Suprapubic skin (tissue), 3 donors: ENCODE data around the gene C21orf91.

Experiments
- CTCF ChIP-seq, 2 donors: fragments of 200-600 bp in 1 of 2; fragments of 450-650 bp in 1 of 2; sonication (generic) in 1 of 2; IDR thresholded peaks; one replicate each; pipeline ENCODE4 v1.5.1; 2016 to 2019; ENCODE audit warnings: antibody characterized with exemption in 2 of 2, mild to moderate bottlenecking in 1 of 2, moderate library complexity in 1 of 2
- POLR2AphosphoS5 ChIP-seq, 3 donors: sonication (generic); formaldehyde crosslinking; IDR thresholded peaks; one replicate each; pipeline ENCODE4 v1.6.1; 2017; ENCODE audit warnings: antibody characterized with exemption in 3 of 3

- TF ChIP-seq POLR2AphosphoS5 (IDR thresholded peaks at IDR 0.05) (no peak), CTCF (IDR thresholded peaks at IDR 0.05) (no peak)
Observed at GRCh38 chr21:17777072-17777765, 41.9 kb downstream of the C21orf91 start.
